ENCODE measurements around the gene SRSF4.

GRCh38 chr1:29123053-29123886 lies 58.4 kb downstream of the SRSF4 start:
- TF ChIP-seq CTCF (IDR thresholded peaks at IDR 0.05): no peak
- TF ChIP-seq POLR2AphosphoS5 (IDR thresholded peaks at IDR 0.05): no peak
- no peak for TF ChIP-seq POLR2A (IDR thresholded peaks at IDR 0.05)
